ENCODE data around the gene MBNL1. TPM values are rescaled to one million over a fixed set of nuclear protein-coding genes. Genes with fewer than 3 reads are reported as not detected.

MBNL1 gene
- total and polyA plus RNA-seq, 2 donors (not counting 3 experiments of a cell fraction or from before 2014, with no cell fraction given), result 179 to 362 TPM

DNA sequence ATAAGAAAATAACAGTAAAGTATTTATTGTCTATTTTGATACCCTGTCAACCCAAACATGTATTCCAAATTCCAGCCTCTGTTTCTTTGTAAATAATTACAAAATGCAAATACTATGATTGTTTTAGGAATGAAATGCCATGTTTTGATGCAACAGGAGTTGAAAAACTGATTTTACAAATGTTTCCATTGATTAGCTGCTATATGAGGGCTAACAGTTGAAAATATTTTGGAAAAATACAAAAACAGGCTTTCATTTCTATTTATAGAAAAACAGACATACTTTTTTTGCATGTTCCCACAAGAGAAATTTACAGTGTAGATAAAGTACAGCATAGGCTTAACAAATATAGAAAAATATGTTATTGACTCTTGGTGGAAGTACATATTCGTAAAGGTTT lies 20.0 kb downstream of the MBNL1 start:
- Histone ChIP-seq H3K27me3 (ENCODE audit: control insufficient read depth in 2 of 2, insufficient read depth in 2 of 2, low read length in 2 of 2) (no peaks in the 10 kb centered on the region), H3K9me1 (replicated peaks; ENCODE audit: control insufficient read depth, extremely low read depth, insufficient read depth, low read length) (no peaks in the 10 kb centered on the region), H3K9ac (replicated peaks; ENCODE audit: extremely low read depth, insufficient read depth, low read length) (peak overlapping the region; percentile 4), H3K9me3 (replicated peaks; ENCODE audit: control insufficient read depth, insufficient read depth, low read length) (no peaks in the 10 kb centered on the region), H3K27ac (ENCODE audit: insufficient read depth, low read depth, low read length) (no peak overlapping the region), H2AFZ (ENCODE audit: low read depth, low read length) (no peak overlapping the region), H3K4me2 (ENCODE audit: insufficient read depth, low read length) (peak overlapping the region; percentile 20), H3K36me3 (ENCODE audit: control insufficient read depth in 2 of 2, extremely low read depth in 1 of 2, insufficient read depth in 2 of 2, low read length in 2 of 2) (peaks cover 0 to 2% of the 10 kb centered on the region in 2 experiments), H3K4me3 (replicated peaks in 1 of 3; ENCODE audit: insufficient read depth in 1 of 3, low read depth in 1 of 3, low read length in 3 of 3) (no peak overlapping the region), H3K79me2 (ENCODE audit: control insufficient read depth, insufficient read depth, low read length) (peaks cover 96% of the 10 kb centered on the region), H4K20me1 (replicated peaks; ENCODE audit: control insufficient read depth, extremely low read depth, insufficient read depth, low read length) (peaks cover 31% of the 10 kb centered on the region), H3K4me1 (ENCODE audit: control insufficient read depth, extremely low read depth, insufficient read depth, low read length) (peaks cover 49% of the 10 kb centered on the region)
- BruUV-seq (replicated peaks), result no TSS peak
- TF ChIP-seq MYC (IDR thresholded peaks at IDR 0.05; ENCODE audit: low read depth, low read length) (no peak), JUN (IDR thresholded peaks at IDR 0.05; ENCODE audit: borderline replicate concordance, insufficient read depth, insufficient read length, low read depth) (no peak), GATA2 (IDR thresholded peaks at IDR 0.05; ENCODE audit: insufficient read depth, insufficient read length, low read depth, low read length) (no peak), FOS (IDR thresholded peaks at IDR 0.05; ENCODE audit: borderline replicate concordance, insufficient read depth, low read length) (no peak), EZH2 (IDR thresholded peaks at IDR 0.05; ENCODE audit: borderline replicate concordance, low read depth, low read length, severe bottlenecking) (no peak), POLR2A (IDR thresholded peaks at IDR 0.05; ENCODE audit: low read depth, low read length) (no peak), POLR2AphosphoS5 (IDR thresholded peaks at IDR 0.05; ENCODE audit: insufficient read depth, low read depth, low read length) (no peak)
- TF ChIP-seq, protein P1, sequence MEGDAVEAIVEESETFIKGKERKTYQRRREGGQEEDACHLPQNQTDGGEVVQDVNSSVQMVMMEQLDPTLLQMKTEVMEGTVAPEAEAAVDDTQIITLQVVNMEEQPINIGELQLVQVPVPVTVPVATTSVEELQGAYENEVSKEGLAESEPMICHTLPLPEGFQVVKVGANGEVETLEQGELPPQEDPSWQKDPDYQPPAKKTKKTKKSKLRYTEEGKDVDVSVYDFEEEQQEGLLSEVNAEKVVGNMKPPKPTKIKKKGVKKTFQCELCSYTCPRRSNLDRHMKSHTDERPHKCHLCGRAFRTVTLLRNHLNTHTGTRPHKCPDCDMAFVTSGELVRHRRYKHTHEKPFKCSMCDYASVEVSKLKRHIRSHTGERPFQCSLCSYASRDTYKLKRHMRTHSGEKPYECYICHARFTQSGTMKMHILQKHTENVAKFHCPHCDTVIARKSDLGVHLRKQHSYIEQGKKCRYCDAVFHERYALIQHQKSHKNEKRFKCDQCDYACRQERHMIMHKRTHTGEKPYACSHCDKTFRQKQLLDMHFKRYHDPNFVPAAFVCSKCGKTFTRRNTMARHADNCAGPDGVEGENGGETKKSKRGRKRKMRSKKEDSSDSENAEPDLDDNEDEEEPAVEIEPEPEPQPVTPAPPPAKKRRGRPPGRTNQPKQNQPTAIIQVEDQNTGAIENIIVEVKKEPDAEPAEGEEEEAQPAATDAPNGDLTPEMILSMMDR (IDR thresholded peaks at IDR 0.05; ENCODE audit: extremely low read depth in 1 of 2, insufficient read depth in 1 of 2, low read depth in 1 of 2, low read length in 2 of 2), result no peak
- TF ChIP-seq, protein P2, sequence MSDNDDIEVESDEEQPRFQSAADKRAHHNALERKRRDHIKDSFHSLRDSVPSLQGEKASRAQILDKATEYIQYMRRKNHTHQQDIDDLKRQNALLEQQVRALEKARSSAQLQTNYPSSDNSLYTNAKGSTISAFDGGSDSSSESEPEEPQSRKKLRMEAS (IDR thresholded peaks at IDR 0.05; ENCODE audit: insufficient read depth, insufficient read length), result no peak
- DNase-seq (ENCODE audit: low read depth, low spot score), result no peak
- ChIA-PET CTCF (no interaction called here), POLR2A (no interaction called here)
- dilution Hi-C loops (cut with MboI; ENCODE audit: extremely low pct_ligation_motif_present, low sequenced_read_pairs), result no loop called here
- intact Hi-C loops (cut with micrococcal nuclease), result loop anchor here (1.0 kb wide), 1 partner anchor 9 kb away; no protein-coding TSS in a partner anchor
- FAIRE-seq, result no peak
